Hepatic stellate cell (primary cell): ENCODE results near the gene RASGEF1B.
"Not testable (repeated sequence)": the region's sequence is repeated elsewhere in the genome, so short reads cannot be mapped to it uniquely, and the experiment has no call there.

ENCODE experiments used
- DNase-seq: peaks from one replicate; pipeline ENCODE4 v3.0.0; 2011; ENCODE audit warnings: low spot score

The RASGEF1B gene

GRCh38 chr4:81429607-81430006, 42.1 kb downstream of the RASGEF1B start:
- no peak for DNase-seq

GRCh38 chr4:81429031-81429430, 42.7 kb downstream of the RASGEF1B start:
- no peak for DNase-seq

GRCh38 chr4:81428002-81428401, 43.7 kb downstream of the RASGEF1B start:
- DNase-seq: no peak

GRCh38 chr4:81427344-81427821, 44.3 kb downstream of the RASGEF1B start:
- DNase-seq: no peak

- no peak for DNase-seq
Observed at GRCh38 chr4:81426770-81427289, 44.9 kb downstream of the RASGEF1B start.

GRCh38 chr4:81424816-81425755, 46.6 kb downstream of the RASGEF1B start:
- DNase-seq: no peak

- DNase-seq: no peak
Observed at GRCh38 chr4:81424336-81424735, 47.4 kb downstream of the RASGEF1B start.

GRCh38 chr4:81422595-81422994, 49.1 kb downstream of the RASGEF1B start:
- DNase-seq: no peak

GRCh38 chr4:81421346-81422218, 50.1 kb downstream of the RASGEF1B start:
- no peak for DNase-seq

GRCh38 chr4:81418572-81418971, 53.1 kb downstream of the RASGEF1B start:
- DNase-seq: no peak

GRCh38 chr4:81412946-81413495, 58.7 kb downstream of the RASGEF1B start:
- no peak for DNase-seq

- no peak for DNase-seq
Observed at GRCh38 chr4:81410680-81411079, 61.0 kb downstream of the RASGEF1B start.

GRCh38 chr4:81409836-81410235, 61.9 kb downstream of the RASGEF1B start:
- DNase-seq: no peak

- no peak for DNase-seq
Observed at GRCh38 chr4:81408341-81408740, 63.4 kb downstream of the RASGEF1B start.

GRCh38 chr4:81407726-81408125, 64.0 kb downstream of the RASGEF1B start:
- no peak for DNase-seq

- DNase-seq: not testable (repeated sequence)
Observed at GRCh38 chr4:81406481-81406880, 65.2 kb downstream of the RASGEF1B start.

GRCh38 chr4:81405900-81406401, 65.8 kb downstream of the RASGEF1B start:
- peak; percentile 52 for DNase-seq

GRCh38 chr4:81404741-81405140, 67.0 kb downstream of the RASGEF1B start:
- DNase-seq: no peak

- DNase-seq: no peak
Observed at GRCh38 chr4:81404294-81404693, 67.4 kb downstream of the RASGEF1B start.

- no peak for DNase-seq
Observed at GRCh38 chr4:81399306-81400086, 72.2 kb downstream of the RASGEF1B start.

- no peak for DNase-seq
Observed at GRCh38 chr4:81398379-81398778, 73.3 kb downstream of the RASGEF1B start.
